ENCODE data around the gene NEUROD2.
A peak's percentile ranks its signal among the peaks of the same experiment; 100 is the strongest.

Gene NEUROD2

DNA sequence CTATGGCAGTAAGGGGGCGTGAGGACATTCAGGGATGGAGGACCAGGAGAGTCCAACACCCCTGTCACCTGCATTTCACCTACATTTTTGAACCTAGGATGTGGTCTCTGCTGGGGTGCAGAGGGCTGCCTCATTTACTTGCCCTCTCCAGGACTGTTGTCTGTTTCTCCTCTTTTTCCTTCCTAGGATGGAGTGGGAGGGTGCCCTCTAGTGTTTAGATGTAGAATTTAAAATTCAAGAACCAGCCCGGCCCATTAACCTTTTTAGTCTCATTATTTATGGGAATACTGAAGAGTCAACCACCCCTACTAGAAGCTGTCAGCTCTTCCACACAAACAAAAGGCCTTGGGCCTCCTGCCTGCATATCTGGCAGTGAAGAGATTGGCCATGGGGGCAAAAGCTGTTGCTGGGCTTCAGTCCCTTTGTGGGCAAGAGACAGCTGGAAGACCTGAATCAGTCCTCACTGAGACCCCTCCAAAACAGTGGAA lies 26.7 kb upstream of the NEUROD2 start:
- no peak for DNase-seq

GRCh38 chr17:39633570-39634183 lies 26.0 kb upstream of the NEUROD2 start:
- no peak for DNase-seq

DNA sequence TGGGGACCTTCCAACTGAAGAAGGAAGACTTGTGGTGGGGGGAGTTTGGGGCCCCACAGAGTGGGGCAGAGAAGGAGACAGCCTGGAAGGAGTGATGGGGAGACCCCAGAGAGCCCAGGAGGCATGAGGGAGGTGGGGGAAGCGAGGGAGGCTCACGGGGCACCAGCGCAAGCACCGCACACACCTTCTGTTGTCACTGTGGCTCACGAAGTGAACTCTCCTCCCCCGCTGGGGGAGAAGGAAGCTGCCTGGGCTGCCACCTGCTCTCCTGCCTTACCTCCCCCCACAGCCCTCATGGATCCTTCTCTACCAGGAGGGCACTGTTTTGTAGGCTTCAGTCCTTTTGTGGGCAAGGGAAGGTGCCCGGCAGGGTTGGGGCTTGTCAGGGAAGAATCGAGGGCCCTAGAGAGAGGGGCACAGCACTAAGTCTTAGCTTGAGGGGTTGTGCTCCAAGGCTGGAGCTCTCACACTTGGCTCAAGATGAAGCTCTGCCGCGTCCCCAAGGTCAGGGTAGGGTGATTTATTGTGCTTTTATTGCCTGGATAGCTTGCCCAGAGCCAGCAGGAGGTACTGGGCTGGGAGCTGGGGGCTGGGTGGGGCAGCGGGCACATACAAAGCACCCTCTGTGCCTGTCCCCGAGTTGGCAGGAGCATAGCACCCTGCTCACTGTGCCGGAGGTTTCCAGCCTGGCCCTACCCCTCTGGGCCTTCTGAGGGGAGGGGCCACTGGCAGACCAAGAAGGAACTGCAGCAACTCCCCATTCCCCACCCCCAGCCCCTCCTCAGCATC lies 24.6 kb upstream of the NEUROD2 start:
- no peak for DNase-seq

- DNase-seq = no peak
These were observed 23.7 kb upstream of the NEUROD2 start for GRCh38 chr17:39631403-39631802.

DNA sequence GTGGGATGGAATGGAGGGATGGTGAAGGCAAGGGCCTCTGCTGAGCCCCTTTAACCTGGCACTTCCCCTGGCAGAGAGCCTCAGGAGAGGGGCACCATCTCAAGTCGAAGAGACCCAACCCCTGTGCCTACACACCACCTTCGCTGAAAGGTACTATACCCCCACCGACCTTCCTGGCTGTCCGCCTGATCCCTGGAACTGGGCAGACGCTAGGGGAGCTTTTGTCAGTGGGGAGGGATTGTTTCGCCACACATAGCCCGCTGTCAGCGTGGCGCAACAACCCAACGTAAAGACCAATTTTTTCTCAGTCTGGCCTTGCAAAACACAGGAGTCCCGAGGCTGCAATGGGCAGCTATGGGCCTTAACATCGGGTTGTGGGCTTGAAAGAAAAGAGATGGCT lies 22.2 kb upstream of the NEUROD2 start:
- DNase-seq = no peak

DNA sequence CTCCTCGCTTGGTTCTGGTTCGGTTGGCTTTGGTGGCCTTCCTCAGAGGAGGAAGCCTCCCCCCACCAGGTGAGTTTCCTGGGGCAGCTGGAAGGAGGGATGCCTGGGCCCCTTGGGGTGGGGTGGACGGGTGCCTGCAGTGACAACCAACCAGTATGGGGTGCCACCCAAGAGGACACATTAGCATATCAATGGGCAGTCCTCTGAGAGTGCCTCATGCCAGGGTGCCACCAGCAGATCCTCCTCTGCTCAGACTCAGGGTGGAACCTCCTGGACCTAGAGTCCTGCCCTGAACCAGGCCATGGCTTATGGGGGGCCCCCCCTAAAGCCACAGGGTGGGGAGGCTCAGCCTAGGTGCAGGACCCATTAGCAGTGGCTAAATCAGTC lies 21.8 kb upstream of the NEUROD2 start:
- DNase-seq = no peak

DNA sequence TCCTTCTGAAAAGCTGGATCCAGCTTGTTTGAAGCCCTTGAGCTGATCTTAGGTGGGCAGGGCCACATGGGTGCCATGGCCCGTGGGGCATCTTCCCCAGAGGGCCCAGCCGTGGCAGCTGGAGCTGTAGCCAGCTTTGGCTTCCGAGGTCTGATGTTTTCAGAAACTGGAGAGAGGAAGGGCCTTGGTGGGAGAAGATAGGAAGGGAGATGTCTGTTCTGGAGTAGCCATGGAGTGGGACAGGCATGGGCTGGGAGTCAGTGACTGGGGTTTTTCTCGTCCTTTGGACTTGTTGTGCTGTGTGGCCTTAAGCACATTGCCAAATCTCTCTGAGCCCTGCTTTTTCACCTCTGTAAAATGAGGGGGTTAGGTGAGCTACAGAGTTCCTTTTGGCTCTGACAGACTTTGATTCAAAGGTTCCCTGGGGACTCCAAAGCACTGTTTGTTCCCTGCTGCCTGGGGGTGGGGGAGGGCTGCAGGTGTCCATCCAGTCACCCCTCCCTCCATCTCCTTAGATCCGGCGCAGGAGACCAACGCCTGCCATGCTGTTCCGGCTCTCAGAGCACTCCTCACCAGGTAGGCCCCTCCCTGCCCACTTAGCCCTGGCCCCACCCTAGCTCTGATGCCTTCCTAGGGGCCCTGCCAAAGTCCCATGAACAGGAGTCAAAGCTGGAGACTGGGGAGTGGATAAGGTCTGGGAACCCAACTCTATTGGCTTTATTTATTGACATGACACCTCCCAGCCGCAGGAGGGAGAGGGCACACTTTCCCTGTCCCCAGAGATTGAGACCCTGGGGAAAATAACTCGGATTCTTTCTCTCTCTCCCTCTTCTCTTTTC lies 21.2 kb upstream of the NEUROD2 start:
- no peak for DNase-seq

DNA sequence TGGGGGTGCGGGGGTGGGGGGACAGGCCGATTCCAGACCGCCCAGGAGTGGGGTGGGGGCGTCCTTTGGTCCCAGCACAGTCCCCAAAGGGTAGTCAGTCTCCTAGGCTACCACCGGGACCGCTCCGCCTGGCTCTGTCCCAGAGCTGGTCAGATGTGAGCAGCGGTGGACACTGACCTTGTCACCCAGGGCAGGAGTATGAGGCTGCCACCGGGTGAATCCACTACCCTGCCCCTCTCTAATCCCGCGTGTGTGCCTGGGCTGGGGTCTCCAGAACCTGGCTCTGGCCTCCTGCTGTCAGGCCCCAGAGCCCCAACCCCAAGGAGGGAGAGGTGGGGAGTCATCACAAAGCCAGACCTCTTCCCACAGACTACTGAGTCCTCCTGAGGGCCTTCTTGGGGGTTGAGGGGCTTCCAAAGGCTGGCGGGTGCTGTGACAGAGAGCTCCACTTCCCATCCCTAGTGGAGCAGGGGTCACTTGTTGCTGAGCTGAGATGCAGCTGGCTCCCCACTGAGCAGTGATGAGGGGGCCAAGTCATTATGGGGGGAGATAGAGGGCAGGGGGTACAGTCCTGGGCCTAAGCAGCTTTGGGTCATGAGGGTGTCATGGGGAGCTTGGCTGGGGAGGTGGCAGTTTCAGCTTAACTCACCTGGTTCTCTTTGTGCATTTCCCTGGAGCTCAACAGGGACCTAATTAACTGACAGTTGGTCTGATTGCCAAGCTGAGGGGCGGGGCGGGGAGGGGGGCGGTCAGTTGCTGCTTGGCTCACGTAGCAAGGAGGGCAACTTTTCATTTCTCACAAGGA lies 20.2 kb upstream of the NEUROD2 start:
- DNase-seq = no peak

GRCh38 chr17:39627047-39627711 lies 19.5 kb upstream of the NEUROD2 start:
- DNase-seq = no peak

DNA sequence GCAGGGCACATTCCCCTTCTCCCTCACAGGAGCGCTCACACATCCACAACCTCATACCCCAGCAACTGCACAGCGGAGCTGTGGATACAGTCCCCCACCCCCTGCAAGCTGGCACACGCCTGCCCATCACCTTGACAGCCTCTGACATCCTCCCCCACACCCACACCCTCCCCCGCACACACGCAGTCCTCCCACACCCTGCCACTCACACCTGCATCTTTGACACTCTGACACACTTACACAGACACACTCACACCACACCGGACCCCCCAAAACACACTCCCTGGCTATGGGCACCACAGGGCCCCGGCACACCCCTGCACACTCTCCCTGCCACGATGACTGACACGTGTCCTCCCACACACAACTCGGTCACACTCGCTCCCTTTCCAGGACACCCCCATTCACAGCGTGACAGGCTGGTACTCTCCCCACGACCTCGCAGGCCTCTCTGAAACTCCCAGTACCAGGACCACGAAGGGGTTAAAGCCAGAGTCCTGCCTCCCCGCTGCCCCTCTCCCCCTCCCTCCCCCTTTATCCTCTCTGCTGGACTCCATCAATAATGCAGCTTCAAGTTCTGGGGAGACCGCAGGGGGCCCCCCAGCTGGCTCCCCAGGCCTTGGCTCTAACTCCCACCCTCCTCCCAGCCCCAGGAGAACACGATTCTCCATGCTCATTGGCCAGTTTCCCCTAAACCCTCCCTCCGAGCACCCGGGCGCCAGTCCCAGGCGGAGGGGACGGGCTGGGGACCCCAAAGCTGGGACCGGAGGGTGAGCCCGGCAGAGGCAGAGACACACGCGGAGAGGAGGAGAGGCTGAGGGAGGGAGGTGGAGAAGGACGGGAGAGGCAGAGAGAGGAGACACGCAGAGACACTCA lies 18.7 kb upstream of the NEUROD2 start, which contains the start of gene PPP1R1B:
Gene PPP1R1B (plus strand): TSS at position 782 of the 876 bp plus-strand sequence. CDS start 441 bp downstream, outside the sequence.
- no peak for DNase-seq

DNA sequence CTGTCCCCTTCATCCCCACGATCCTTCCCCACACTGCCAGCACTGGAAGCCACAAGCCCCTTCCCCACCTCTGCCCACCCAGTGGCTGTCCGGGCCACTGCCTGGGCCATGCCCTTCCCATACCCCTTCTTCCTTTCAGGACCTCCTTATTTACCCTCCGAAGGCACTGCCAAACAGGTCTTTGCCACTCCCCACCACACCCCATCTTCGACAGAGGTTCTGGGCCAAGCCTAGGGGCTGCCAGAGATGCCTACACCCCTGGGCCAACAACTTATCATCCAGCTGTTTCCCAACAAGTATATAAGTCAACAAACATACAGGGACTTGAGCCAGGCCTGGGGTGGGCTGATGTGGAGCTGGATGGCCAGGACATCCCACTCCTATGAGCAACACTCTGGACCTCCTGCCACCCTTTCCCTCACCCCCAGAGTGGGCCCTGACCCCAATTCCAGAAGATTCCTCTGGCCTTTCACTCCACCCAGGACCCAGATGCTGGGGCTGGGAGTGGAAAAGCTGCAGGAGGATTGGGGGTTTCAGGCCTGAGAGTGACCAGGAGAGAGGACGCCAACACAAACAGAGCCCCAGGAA lies 17.6 kb upstream of the NEUROD2 start:
- no peak for DNase-seq

DNA sequence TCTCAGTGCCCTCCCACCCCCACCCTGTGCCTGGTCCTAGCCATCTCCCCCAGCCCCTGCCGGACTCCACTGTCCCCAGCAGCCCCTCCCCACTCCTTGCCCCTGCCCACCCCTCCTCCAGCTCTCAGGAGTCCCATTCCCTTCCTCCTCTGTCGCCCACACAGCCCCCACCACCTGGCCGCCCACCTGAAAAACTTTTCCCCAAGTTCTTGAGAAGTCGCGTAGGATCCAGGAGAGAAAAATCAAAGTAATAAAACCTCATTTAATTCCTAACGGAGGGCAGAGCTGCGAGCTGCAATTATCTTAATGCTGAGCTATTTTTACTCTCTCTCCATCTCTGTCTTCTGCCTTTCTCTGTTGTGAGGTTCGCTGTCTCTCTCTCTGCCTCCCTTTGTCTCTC lies 16.6 kb upstream of the NEUROD2 start:
- DNase-seq = no peak

GRCh38 chr17:39623356-39623950 lies 15.7 kb upstream of the NEUROD2 start:
- peak; percentile 87 for DNase-seq

DNA sequence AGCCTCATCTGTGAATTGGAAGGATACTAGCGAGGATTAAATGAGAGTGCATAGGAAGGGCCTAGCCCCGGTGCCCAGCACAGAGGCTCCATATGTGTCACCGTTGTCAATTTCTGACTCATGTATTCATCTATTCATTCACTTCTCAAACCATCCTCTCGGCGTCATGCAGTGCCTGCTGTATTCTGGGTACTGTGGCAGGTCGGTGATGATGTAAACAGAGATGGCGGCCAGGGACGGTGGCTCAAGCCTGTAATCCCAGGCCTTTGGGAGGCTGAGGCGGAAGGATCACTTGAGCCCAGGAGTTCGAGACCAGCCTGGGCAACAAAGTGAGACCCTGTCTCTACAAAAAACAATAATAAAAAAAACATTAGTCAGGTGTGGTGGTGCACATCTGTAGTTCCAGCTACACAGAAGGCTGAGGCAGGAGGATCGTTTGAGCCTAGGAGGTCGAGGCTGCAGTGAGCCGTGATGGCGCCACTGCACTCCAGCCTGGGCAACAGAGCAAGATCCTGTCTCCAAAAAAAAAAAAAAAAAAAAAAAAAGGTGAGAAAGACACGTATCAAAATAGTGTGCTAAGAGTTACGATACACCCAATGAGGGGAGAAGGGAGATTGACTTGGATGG lies 14.8 kb upstream of the NEUROD2 start:
- DNase-seq = no peak

DNA sequence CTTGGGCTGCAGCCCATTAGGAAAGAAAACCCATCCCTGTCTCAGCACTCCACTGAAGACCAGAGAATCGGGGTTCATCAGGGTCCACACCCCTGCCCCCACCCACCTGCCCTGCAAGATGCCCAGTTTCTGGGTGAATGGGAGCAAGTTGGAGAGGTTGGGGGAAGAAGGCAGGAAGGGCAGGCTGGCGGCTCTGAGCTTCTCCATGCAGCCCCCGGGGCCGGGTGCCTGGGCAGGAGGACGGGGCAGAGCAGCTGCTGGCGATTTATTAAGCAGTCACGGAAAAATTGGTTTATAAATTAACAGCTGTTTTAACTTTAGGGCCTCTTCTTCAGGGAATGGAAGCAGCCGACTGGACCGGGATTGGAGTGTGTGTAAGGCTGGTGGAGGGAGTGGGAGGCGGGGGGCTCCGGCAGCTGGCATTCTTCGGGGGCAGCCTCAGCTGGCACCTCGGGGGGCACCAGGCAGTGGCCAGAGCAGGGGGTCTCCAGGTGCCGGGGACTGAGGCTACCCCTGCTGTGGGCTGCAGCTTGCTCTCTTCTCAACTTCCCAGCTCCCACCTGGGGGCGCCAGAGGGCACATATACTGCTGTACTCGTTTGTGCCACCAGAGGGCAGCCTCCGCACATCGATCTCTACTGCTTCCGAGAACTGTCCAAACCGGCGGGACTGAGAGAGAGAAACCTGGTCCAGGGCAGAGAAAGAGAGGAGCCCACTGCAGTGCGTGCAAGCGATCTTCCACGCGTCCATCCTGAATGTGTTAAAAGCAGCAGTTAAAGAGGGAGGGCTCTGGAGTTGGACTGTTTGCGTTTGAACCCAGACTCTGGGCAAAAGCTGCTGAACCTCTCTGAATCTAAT lies 14.0 kb upstream of the NEUROD2 start:
- DNase-seq = peak; percentile 88

DNA sequence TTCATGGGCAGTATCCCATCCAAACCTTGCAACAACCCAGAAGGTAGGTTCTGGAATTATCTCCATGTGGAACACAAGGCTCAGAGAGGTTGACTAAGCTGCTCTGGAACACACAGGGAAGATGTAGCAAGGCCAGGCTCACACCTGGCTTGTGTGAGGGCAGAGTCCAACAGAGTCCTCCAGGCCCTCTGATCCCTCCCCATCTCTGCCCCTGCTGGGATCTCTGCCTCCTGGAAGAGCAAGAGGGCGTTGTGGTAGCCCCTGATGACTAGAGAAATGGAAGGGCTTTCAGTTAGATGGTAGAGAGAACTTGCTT lies 12.0 kb upstream of the NEUROD2 start:
- no peak for DNase-seq

DNA sequence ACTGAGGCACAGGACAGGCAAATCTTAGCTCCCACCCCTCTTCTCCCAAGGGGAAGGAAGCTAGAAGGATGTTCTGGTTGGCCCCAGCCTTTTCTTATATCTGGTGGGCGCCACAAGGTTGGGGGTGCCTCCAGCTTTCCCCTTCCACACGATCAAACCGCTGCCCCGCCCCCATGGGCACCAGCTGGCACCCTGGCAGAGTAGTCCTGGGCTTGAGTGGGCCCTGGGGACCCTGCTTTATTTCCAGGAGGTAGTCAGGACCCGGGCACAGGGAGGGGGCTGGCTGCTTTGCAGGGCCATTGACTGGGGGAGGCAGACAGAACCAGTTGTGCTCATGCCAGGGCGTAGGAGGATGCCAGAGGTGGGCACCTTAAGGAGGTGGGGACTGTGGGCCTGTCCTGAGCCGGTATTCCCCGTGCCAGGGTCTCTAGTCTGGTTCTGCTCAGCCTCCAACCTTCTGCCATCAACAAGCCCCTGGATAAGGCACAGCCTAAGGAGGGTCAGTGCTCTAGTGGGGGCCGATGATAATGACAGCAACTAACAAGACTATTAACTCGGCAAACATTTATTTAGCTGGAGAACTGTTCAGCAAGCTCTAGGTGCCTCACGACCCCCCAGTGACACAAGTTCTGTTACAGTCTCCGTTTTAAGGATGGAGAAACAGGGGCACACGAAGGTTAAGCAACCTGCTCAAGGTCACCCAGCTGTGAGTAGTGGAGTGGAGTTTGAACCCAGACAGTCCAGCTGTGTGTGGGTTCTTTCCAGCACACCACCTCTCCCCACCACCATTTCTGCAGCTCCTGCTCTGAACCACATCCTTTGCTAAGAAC lies 11.5 kb upstream of the NEUROD2 start:
- DNase-seq = no peak

Data from activated CD4-positive, alpha-beta T cell treated with anti-CD3 and anti-CD28 coated beads, Interleukin-2, amount 50 U/mL, for 1 hour (primary cell).